ENCODE measurements around the gene OR2M2. TPM values are rescaled to one million over a fixed set of nuclear protein-coding genes. Genes with fewer than 3 reads are reported as not detected.

The OR2M2 gene
- total RNA-seq, 1 donor from 2014 or later, result not detected

- Mint-ChIP-seq H3K9me3 (peaks cover 12% of the 10 kb centered on the region), H3K4me3 (ENCODE audit: low read depth) (no peak overlapping the region), H3K27ac (no peak overlapping the region), H3K4me1 (ENCODE audit: low read depth) (no peaks in the 10 kb centered on the region), H3K27me3 (ENCODE audit: low read depth) (no peaks in the 10 kb centered on the region), H3K36me3 (ENCODE audit: low read depth) (no peaks in the 10 kb centered on the region)
- intact Hi-C loops (cut with micrococcal nuclease), result no loop called here
- no peak for DNase-seq (ENCODE audit: low spot score)
Measured at GRCh38 chr1:248189026-248189425, 14.4 kb downstream of the OR2M2 start.

DNA sequence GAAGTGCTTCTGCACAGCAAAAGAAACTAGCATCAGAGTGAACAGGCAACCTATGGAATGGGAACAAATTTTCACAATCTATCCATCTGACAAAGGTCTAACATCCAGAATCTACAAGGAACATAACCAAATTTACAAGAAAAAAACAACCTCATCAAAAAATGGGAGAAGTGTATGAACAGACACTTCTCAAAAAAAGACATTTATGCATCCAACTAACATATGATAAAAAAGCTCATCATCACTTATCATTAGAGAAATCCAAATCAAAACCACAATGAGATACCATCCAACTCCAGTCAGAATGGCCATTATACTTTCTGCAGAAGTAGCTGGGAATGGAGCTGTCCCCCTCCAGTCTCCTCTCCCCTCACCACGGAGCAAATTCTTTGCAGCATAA, 19.5 kb downstream of the OR2M2 start:
- H3K4me3 Mint-ChIP-seq (ENCODE audit: low read depth), result no peak overlapping the region
- H3K36me3 Mint-ChIP-seq (ENCODE audit: low read depth), result no peaks in the 10 kb centered on the region
- H3K27ac Mint-ChIP-seq, result no peak overlapping the region
- H3K4me1 Mint-ChIP-seq (ENCODE audit: low read depth), result no peaks in the 10 kb centered on the region
- DNase-seq (ENCODE audit: low spot score), result no peak
- intact Hi-C loops (cut with micrococcal nuclease), result no loop called here
- H3K9me3 Mint-ChIP-seq, result peaks cover 6% of the 10 kb centered on the region
- no peaks in the 10 kb centered on the region for H3K27me3 Mint-ChIP-seq (ENCODE audit: low read depth)

DNA sequence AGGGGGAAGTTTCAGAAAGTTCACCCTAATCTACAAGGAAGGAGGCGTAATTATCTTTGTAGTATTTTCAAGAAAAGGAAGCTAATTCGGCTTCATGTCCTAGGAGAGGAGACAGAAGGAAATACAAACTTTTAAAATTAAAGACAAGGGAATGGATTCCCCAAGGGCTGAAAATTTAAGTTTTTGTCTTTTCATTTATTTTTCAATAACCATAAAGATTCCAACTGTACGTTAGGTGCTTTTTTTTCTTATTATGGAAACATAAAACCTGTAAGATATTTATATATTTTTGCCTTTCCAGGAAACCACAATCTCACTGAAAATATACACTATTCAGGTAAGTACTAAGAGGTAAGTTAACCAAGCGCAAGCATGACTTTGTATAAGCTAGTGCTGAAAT, 22.3 kb downstream of the OR2M2 start, which contains the start of gene OR2M3:
TSS of gene OR2M3 (plus strand) at position 301 of the 400 bp plus-strand sequence. CDS start 5,803 bp downstream, outside the sequence.
- H3K9me3 Mint-ChIP-seq, result no peaks in the 10 kb centered on the region
- no peak within 1 kb of the TSS for H3K4me3 Mint-ChIP-seq (ENCODE audit: low read depth)
- no peak for DNase-seq (ENCODE audit: low spot score)
- no peaks in the 10 kb centered on the region for H3K27me3 Mint-ChIP-seq (ENCODE audit: low read depth)
- no peaks in the 10 kb centered on the region for H3K36me3 Mint-ChIP-seq (ENCODE audit: low read depth)
- H3K27ac Mint-ChIP-seq, result no peak within 1 kb of the TSS
- intact Hi-C loops (cut with micrococcal nuclease), result no loop called here
- no peaks in the 10 kb centered on the region for H3K4me1 Mint-ChIP-seq (ENCODE audit: low read depth)

GRCh38 chr1:248215880-248216279, 41.3 kb downstream of the OR2M2 start:
- intact Hi-C loops (cut with micrococcal nuclease), result no loop called here
- H3K4me1 Mint-ChIP-seq (ENCODE audit: low read depth), result no peaks in the 10 kb centered on the region
- no peak overlapping the region for H3K27ac Mint-ChIP-seq
- no peaks in the 10 kb centered on the region for H3K9me3 Mint-ChIP-seq
- DNase-seq (ENCODE audit: low spot score), result no peak
- no peaks in the 10 kb centered on the region for H3K27me3 Mint-ChIP-seq (ENCODE audit: low read depth)
- H3K36me3 Mint-ChIP-seq (ENCODE audit: low read depth), result no peaks in the 10 kb centered on the region
- H3K4me3 Mint-ChIP-seq (ENCODE audit: low read depth), result no peak overlapping the region

DNA sequence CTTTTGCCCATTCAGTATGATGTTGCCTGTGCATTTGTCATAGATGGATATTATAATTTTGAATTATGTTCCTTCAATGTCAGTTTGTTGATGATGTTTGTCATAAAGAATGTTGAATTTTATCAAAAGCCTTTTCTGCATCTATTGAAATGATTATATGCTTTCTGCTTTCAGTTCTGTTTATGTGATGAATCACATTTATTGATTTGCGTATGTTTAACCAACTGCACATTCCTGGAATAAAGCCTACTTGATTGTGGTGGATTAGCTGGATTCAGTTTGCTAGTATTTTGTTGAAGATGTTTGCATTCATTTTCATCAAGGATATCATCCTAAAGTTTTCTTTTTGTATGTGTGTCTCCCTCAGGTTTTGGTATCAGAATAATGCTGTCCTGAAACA, 50.9 kb downstream of the OR2M2 start:
- Mint-ChIP-seq H3K27ac (no peak overlapping the region), H3K9me3 (no peaks in the 10 kb centered on the region), H3K4me1 (ENCODE audit: low read depth) (no peaks in the 10 kb centered on the region), H3K36me3 (ENCODE audit: low read depth) (no peaks in the 10 kb centered on the region), H3K27me3 (ENCODE audit: low read depth) (no peaks in the 10 kb centered on the region), H3K4me3 (ENCODE audit: low read depth) (no peak overlapping the region)
- no peak for DNase-seq (ENCODE audit: low spot score)
- intact Hi-C loops (cut with micrococcal nuclease), result no loop called here

GRCh38 chr1:248229360-248229908, 54.8 kb downstream of the OR2M2 start:
- intact Hi-C loops (cut with micrococcal nuclease), result no loop called here

More at GRCh38 chr1:248229360-248229908, 54.8 kb downstream of the OR2M2 start:
- H3K36me3 Mint-ChIP-seq (ENCODE audit: low read depth), result no peaks in the 10 kb centered on the region
- no peaks in the 10 kb centered on the region for H3K27me3 Mint-ChIP-seq (ENCODE audit: low read depth)
- H3K4me1 Mint-ChIP-seq (ENCODE audit: low read depth), result no peaks in the 10 kb centered on the region
- no peak overlapping the region for H3K27ac Mint-ChIP-seq
- DNase-seq (ENCODE audit: low spot score), result no peak
- H3K9me3 Mint-ChIP-seq, result no peaks in the 10 kb centered on the region
- no peak overlapping the region for H3K4me3 Mint-ChIP-seq (ENCODE audit: low read depth)

Other genes starting within 250 kb of the OR2M2 start
- not detected in 2 replicates for gene OR2AJ1, start 249.9 kb upstream of the OR2M2 start, total RNA-seq
- gene OR2L8, start 226.0 kb upstream of the OR2M2 start, total RNA-seq, result 0.21 TPM in 2 replicates
- gene OR2AK2, start 209.6 kb upstream of the OR2M2 start, total RNA-seq, result not detected in 2 replicates
- gene OR2L5, start 161.2 kb upstream of the OR2M2 start, total RNA-seq, result not detected in 2 replicates
- gene OR2L2, start 144.8 kb upstream of the OR2M2 start, total RNA-seq, result 0.05 and 0.11 TPM in 2 replicates
- not detected in 2 replicates for gene OR2L3, start 128.0 kb upstream of the OR2M2 start, total RNA-seq
- not detected in 2 replicates for gene OR2L13, start 79.6 kb upstream of the OR2M2 start, total RNA-seq
- gene OR2M5, start 29.7 kb upstream of the OR2M2 start, total RNA-seq, result not detected in 2 replicates
- gene OR2M3, start 22.4 kb downstream of the OR2M2 start, total RNA-seq, result not detected in 2 replicates
- not detected in 2 replicates for gene OR2M4, start 56.6 kb downstream of the OR2M2 start, total RNA-seq
- gene OR2T33, start 103.2 kb downstream of the OR2M2 start, total RNA-seq, result not detected in 2 replicates
- not detected in 2 replicates for gene OR2T12, start 128.6 kb downstream of the OR2M2 start, total RNA-seq
- not detected in 2 replicates for gene OR2M7, start 149.7 kb downstream of the OR2M2 start, total RNA-seq
- not detected in 2 replicates for gene OR14C36, start 174.0 kb downstream of the OR2M2 start, total RNA-seq
- not detected in 2 replicates for gene OR2T4, start 186.8 kb downstream of the OR2M2 start, total RNA-seq
- not detected in 2 replicates for gene OR2T6, start 200.9 kb downstream of the OR2M2 start, total RNA-seq
- not detected in 2 replicates for gene OR2T1, start 228.2 kb downstream of the OR2M2 start, total RNA-seq

All from activated T-helper 2 cell treated with anti-CD3 and anti-CD28 coated beads, Interferon-gamma antibody, Interleukin-2, Interleukin-4, amounts not matched to agents 10 μg/mL and 5 μg/mL and 100 μg/mL, durations not matched to agents 14 hours and 24 hours and 36 hours (primary cell).